Measurements from ENCODE around the gene EPB42.
"Not testable (repeated sequence)": the region's sequence is repeated elsewhere in the genome, so short reads cannot be mapped to it uniquely, and the experiment has no call there.

DNA sequence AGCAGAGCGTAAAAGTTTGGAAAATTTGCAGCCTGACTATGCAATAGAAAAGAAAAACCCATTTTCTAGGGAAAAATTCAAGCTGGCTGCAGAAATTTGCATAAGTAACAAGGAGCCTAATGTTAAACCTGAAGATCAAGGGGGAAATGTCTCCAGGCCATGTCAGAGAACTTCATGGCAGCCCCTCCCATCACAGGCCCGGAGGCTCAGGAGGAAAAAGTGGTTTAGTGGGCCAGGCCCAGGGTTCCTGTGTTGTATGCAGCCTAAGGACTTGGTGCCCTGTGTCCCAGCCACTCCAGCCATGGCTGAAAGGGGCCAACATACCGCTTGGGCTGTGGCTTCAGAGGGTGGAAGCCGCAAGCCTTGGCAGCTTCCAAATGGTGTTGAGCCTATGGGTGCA, 22.3 kb downstream of the EPB42 start:
- TF ChIP-seq, protein P1, sequence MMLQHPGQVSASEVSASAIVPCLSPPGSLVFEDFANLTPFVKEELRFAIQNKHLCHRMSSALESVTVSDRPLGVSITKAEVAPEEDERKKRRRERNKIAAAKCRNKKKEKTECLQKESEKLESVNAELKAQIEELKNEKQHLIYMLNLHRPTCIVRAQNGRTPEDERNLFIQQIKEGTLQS (CRISPR knock-in tag; conservative IDR thresholded peaks at IDR 0.05), result not testable (repeated sequence)
- not testable (repeated sequence) for TF ChIP-seq CTCF (IDR thresholded peaks at IDR 0.05); E2F1 (CRISPR knock-in tag; IDR thresholded peaks at IDR 0.05); ZNF263 (CRISPR knock-in tag; IDR thresholded peaks at IDR 0.05; ENCODE audit: low read depth); CREB1 (CRISPR knock-in tag; IDR thresholded peaks at IDR 0.05); OVOL2 (CRISPR knock-in tag; IDR thresholded peaks at IDR 0.05; ENCODE audit: borderline replicate concordance)
- TF ChIP-seq, protein P2, sequence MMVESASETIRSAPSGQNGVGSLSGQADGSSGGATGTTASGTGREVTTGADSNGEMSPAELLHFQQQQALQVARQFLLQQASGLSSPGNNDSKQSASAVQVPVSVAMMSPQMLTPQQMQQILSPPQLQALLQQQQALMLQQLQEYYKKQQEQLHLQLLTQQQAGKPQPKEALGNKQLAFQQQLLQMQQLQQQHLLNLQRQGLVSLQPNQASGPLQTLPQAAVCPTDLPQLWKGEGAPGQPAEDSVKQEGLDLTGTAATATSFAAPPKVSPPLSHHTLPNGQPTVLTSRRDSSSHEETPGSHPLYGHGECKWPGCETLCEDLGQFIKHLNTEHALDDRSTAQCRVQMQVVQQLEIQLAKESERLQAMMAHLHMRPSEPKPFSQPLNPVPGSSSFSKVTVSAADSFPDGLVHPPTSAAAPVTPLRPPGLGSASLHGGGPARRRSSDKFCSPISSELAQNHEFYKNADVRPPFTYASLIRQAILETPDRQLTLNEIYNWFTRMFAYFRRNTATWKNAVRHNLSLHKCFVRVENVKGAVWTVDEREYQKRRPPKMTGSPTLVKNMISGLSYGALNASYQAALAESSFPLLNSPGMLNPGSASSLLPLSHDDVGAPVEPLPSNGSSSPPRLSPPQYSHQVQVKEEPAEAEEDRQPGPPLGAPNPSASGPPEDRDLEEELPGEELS (CRISPR knock-in tag; IDR thresholded peaks at IDR 0.05), result not testable (repeated sequence)
- TF ChIP-seq, protein P3, sequence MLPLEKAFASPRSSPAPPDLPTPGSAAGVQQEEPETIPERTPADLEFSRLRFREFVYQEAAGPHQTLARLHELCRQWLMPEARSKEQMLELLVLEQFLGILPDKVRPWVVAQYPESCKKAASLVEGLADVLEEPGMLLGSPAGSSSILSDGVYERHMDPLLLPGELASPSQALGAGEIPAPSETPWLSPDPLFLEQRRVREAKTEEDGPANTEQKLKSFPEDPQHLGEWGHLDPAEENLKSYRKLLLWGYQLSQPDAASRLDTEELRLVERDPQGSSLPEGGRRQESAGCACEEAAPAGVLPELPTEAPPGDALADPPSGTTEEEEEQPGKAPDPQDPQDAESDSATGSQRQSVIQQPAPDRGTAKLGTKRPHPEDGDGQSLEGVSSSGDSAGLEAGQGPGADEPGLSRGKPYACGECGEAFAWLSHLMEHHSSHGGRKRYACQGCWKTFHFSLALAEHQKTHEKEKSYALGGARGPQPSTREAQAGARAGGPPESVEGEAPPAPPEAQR (CRISPR knock-in tag; IDR thresholded peaks at IDR 0.05), result not testable (repeated sequence)
